DMS79 (cell line): ENCODE data around the gene ATG7.
"Not testable (repeated sequence)": the region's sequence is repeated elsewhere in the genome, so short reads cannot be mapped to it uniquely, and the experiment has no call there.

ENCODE experiments used
- DNase-seq: peaks from one replicate; lab custom pipeline; 2025; lab: John Stamatoyannopoulos, UW

ATG7 gene

DNA sequence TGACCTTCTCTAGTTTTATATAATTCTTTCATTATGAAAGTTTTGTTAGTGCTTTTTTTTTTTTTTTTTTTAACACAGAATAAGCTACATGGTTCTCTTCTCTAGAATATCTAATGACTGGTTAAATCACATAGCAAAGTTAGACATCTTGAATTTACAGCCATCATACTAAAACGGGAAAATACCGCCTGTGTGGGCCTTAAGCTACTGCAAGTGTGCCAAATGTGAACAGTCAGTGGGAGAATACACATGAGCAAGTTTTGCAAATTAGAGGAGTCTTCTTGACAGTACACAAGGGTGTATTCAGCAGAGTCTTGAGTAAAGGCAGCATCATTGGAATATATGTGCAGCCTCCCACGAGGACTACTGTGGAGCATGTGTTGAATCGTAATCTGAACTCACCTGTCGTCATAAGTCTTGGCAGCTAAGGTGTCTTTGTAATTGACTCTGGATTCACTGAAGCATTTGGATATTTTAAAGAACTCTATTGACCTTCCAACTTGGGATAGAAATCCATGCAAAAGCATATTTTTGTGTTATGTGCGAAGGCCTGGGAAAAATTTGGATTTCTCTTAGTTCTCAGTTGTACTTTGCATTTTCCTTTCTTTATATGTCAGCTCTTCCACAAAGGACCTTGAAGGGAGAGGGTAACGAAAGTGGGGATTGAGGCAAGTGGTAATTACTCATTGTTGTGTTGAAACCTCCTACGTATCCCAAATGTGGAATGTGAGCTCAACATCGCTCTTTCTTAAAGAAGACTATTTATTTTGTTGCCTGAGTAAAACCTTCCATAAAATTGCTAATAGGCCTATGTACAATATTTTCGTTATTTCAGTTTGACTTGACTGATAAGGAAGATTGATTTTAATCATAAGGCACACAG lies 117.4 kb downstream of the ATG7 start:
- DNase-seq: no peak

DNA sequence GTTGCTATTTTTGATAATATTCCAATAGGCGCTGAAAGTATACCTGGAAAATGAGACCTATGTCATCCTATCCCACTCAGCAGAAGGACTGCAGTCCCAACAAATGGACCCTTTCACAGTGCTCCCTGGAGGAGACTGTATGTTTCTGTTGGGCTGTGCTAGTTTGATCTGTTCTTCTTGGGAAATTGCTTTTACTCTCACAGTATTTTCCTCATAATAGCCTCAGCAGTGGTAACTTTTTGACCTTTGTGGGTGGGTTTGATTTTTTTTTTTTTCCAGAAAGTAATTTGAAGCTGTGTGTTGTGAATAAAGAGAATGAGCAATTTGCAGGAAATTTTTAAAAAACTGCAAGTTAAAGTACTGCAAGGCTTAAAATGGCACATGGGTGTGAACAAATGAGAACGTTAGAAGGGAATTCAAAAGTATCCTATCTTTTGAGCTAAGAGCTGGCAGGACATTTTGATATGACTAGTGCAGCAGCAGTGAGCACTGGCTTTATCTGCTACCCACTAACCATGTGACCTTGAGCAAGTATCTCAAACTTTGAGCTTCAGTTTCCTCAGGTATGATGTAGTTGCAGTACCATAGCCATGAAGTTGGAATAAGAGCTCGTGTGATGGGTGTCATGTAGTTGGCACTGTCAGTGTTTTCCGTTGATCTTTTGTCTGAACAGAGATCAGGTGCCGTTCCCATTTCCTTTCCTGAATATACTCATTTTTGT lies 118.4 kb downstream of the ATG7 start:
- DNase-seq: no peak

DNA sequence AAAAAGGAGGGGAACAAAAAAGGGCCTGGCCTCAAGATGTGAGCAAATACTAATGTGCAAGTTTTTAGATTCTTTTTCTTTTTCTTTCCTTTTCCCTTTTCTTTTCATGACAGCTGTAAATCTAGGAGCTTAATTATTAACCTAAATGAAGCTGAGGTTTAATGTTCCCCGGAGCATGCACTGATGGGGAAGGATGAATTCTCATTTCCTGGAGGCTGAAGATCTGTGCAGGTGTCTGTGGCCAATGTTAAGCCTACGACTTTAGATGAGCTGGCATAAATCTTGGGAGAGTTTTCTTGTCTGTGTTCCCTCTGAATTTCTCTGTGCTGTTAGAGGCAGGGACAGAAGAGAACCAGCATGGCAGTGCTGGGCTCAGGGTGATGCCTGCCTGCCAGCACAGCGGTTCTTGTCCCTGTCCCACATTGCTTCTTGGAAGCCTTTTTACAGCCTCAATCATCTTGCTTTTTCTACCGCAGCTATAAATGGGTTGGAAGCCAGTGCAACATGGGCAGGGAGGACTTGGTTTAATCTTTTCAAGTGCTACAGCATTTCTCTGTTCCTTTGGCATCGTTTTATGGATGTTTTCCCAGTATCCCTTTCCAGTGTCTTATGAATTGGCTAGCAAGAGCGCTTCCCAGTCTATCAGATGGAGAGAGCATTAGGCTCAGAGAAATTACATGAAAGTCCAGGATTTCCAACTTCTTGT lies 119.1 kb downstream of the ATG7 start:
- DNase-seq: no peak

DNA sequence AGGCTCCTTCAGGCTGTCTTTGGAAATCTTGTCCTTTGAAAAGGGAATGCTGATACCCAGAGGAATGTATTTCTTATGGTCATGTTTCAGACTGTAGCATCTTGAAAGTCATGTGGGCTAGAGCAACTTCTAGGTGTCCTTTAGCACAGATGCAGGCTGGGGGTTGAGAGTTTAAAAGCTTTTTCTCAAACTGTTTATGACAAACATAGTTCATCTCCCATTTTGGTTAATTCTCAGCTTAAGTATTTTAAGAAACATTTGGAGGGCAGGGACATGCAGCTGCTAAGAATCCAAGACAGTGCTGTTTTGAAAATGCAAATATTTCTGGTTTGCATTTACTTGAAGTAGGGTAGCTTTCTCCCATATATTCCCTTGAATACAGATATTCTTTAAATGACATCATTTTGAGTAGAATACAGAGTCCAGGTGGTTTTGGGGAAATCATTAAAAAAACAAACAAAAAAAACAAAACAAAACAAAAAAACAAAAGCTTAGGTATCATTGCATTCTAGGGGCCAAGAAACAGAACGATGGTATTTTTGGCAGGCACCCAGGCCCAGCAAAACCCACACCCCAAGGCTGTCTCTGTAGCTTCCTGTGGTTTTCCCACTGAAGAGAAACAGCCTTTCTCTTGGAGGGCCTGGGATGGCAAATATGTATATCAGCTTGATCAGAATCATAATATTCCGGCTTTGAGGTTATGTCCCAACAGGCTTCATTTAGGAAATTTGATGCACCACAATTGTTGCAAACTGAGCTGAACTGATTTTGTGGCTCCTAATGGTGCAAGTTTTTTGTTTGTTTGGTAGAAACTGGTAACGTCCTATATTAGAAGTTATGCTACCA lies 120.0 kb downstream of the ATG7 start:
- no peak for DNase-seq

DNA sequence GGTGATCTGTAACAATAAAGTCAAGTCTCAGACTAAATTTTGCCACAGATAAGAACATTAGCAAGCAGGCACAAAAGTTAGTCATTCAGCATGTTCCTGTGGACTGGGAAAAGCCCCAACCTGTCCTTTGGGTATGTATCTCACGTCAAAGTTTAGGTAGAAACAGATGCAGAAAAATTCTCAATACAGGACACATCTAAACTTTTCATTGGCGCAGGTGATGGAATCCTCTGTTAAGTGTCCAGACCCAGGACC lies 120.6 kb downstream of the ATG7 start:
- DNase-seq: no peak

DNA sequence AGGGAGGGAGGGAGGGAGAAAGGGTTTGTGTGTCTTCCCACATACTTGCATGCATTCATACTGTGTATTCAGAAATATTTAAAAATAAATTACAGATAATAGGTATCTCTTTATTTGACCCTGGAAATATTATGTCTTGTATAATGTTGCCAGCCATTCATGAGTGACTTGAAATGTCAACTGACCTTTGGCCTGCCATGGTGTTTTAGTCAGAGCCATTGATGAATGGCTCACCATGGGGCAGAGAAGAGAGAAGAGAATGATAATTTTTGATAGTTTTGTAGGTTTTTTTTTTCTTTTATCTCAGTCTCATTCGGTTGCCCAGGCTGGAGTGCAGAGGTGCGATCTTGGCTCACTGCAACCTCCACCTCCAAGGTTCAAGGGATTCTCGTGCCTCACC lies 121.2 kb downstream of the ATG7 start:
- DNase-seq: no peak

DNA sequence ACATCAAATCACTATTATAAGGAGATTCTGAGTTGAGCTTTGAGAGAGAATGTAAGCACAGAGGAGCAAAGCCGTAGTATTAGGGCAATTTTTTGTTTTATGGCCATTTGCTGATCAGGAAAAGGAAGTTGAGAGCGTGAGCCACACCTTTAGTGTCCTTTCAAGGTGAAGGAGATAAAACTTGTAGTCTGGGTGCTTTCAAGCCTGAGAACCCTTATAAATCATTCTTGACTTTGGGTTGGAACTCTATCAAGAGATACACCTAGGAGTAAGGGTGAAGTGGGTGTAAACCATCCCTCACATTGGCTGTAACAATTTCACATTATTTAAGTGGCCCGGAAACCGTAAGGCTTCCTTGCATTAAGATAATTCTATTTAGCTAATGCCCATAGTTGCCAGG lies 122.2 kb downstream of the ATG7 start:
- DNase-seq: no peak

DNA sequence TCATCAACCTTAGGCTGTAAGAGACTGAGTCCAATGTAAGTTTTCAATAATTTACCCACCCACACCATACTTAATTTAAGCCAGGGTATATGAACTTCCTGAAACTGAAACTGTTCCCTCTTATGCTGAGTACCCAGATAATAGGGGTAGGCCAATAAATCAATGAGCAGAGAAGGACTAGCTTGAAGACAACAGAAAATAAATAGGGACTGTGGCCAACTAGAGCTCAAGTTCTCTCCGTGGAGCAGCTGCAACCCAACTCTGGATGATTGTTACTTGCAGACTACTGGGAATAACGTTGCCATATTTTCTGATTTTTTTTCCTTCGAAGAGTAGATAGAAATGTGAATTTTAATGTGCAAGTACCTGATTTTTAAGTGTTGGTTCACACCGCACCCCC lies 128.0 kb downstream of the ATG7 start:
- DNase-seq: no peak

DNA sequence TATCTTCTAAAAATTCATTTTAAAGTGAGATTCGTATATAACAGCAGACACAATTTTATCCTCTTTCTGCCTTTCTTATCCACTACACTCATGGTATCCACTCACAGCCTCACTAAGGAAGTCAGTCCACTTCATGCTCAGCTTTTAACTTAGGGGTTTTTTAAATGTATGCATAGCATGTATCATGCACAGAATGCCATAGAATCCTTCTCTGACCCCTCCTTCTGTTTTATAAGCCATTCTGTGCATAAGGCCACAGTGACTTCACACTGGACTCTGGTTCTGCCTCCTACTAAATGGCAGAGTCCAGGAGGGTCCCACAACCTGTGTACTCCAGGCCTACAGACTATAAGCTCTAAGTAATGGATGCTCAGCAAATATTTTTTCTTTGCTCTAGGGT lies 129.2 kb downstream of the ATG7 start:
- DNase-seq: no peak

DNA sequence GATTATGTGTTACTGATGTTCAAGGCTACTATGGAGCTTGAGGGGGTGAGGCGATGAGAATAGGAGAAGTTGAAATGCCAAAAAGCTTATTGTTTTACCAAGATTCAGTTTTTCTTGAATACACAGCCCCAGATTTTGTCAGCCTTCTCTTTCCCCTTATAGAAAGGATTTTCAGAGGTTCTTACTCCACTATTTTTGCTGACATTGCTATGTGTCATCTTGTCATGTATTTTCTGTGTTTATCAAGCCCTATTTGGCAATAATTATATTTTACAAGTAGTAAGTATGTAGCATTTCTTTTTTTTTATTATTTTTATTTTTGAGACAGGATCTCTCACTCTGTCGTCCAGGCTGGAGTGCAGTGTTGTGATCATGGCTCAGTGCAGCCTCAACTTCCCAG lies 133.1 kb downstream of the ATG7 start:
- no peak for DNase-seq

DNA sequence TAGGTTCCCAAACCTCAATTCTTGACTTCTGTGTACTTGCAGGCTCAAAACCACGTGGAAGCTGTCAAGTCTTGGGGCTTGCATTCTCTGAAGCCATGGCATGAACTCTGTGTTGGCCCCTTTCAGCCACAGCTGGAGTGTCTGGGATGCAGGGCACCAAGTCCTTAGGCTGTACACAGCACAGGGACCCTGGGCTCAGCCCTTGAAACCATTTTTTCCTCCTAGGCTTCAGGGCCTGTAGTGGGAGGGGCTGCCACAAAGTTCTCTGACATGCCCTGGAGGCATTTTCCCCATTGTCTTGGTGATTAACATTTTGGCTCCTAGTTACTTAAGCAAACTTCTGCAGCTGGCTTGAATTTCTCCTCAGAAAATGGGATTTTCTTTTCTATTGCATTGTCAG lies 135.4 kb downstream of the ATG7 start:
- DNase-seq: no peak

DNA sequence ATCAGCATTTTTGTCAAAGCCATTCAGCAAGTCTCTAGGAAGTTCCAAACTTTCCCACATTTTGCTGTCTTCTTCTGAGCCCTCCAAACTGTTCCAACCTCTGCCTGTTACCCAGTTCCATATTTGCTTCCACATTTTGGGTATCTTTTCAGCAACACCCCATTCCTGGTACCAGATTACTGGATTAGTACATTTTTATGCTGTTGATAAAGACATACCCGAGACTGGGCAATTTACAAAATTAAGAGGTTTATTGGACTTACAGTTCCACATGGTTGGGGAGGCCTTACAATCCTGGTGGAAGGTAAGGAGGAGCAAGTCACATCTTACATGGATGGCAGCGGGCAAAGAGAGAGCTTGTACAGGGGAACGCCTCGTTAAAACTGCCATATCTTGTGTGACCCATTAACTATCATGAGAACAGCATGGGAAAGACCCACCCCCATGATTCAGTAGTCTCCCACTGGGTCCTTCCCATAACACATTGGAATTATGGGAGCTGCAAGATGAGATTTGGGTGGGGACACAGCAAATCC lies 136.2 kb downstream of the ATG7 start:
- not testable (repeated sequence) for DNase-seq

DNA sequence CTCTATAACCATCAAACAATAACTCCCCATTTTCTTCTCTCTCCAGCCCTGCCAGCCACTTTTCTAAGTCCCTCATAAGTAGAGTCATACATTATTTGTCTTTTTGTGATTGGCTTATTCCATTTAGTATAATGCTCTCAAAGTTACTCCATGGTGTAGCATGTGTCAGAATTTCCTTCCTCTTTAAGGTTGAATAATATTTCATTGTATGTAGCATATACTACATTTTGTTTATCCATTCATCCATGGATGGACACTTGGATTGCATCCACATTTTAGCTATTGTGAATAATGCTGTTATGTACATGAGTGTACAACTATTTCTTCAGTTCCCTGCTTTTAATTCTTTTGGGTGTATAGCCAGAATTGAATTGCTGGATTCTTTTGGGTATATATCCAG lies 138.4 kb downstream of the ATG7 start:
- DNase-seq: no peak

DNA sequence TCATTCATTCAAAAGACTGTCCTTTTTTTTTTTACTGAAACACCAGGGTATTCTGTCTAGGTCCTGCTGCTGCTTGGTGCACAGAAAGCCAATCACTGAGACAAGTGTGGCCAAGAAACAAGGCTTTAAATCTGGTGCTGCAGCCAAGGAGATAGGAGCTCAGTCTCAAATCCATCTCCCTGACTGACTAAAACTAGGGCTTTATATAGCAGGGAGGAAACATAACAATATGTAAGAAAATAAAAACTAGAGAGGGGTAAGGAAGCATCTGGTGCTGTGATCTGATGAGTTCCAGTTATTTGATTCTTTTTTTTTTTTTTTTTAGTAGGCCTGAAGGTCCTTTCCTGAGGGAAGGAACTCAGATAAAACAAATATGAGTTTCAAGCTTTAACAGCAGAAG lies 139.8 kb downstream of the ATG7 start:
- no peak for DNase-seq

DNA sequence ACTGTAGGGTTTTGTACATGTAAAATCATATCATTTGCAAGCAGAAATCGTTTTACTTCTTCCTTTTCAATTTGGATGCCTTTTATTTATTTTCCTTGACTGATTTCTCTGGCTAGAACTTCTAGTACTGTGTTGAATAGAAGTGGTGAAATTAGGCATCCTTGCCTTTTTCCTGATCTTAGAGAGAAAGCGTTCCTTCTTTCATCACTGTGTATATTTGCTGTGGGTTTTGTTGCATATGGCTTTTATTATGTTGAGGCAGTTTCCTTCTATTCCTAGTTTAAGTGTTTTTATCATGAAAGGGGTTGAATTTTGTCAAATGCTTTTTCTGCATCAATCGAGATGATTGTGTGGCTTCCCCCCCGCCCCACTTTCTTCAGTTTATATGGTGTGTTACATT lies 140.9 kb downstream of the ATG7 start:
- DNase-seq: no peak

DNA sequence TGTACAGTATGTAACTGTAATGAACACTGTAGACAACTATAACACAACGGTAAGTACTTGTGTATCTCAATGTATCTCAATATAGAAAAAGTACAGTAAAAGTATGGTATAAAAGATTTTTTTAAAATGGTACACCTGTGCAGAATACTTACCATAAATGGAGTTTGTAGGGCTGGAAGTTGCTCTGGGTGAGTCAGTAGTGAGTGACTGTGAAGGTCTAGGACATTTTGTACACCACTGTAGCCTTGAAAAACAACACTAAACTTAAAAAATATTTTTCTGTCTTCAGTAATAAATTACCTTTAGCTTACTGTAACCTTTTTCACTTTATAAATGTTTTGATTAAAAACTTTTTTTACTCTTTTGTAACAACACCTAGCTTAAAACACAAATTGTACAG lies 142.9 kb downstream of the ATG7 start:
- no peak for DNase-seq

DNA sequence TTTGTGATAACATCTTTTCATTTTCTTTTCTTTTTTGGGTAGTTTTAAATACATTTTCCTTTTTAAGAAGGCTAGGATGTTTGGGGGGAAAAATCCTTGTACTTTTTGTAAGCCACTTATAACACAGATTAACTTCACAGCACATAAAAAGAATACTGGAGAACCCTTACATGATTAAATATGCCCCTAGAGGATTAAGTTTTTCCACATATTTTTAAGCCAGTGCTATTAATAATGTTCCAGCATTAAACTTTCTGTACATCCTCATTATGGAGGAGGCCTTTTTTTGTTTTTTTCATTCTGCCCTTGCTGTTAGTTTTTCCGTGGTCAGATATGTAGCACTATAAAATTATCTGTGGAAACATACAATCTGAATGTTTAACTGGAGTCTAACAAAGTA lies 147.9 kb downstream of the ATG7 start:
- no peak for DNase-seq

DNA sequence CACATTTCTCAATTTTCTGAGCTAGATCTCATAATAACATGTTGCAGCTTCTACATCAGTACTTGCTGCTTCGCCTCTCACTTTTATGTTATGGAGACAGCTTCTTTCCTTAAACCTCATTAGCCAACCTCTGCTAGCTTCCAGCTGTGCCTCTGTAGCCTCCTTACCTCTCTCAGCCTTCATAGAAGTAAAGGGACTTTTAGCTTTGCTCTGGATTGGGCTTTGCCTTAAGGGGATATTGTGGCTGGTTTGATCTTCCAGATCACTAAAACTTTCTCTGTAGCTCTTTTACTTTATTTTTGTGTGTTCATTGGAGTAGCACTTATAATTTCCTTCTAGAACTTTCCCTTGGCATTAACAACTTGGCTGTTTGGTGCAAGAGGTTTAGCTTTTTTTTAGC lies 150.1 kb downstream of the ATG7 start:
- no peak for DNase-seq

DNA sequence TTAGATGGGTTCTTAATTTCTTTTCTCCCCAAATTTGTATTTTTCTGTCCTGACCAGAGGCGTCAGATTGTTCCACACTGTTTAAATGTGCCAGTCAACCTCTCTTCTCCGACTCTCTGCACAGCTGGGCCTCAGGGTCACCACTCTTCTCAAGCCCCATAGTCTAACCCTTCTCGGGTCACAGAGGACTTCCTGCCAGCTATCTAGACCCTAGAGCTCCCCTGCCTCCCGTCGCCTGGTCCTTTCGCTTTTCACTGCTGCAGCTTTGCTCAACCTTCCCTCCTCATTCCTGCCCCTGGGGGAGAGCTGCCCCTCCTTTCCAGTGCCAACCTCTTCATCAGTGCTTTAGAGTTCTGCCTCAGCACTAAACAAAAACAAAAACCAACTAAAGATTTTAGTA lies 151.7 kb downstream of the ATG7 start:
- no peak for DNase-seq

DNA sequence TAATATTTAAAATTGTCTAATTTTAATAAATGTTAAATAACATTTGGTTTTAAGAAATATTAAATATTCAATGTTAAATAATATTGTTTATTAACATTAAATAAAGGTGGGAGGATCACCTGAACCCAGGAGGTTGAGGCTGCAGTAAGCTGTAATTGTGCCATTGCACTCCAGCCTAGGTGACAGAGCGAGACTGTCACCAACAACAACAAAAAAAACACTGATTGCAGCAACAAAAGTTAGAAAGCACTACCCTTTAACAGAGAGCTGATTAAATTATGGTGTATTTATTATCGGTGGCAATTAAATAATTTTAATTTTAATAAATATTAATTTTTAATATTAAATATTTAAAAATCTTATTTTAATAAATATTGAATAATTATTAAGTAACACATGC lies 152.1 kb downstream of the ATG7 start:
- DNase-seq: no peak

DNA sequence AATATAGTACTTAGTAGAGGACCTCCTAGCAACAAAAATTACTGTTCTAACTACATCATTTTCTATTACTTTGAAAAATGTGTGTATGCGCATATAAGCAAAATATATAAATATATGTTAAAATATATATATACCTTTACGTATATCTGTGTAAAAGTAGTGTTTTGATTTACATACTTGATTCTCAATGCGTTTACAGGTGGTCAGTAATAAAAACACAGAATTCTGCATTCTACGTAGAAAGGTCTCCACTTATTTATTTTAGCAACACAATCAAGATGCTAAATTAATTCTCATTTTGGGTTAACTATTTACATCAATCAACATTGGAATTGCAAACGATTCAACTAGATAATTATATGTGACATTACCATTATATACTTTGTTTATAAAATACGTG lies 158.0 kb downstream of the ATG7 start:
- DNase-seq: no peak

DNA sequence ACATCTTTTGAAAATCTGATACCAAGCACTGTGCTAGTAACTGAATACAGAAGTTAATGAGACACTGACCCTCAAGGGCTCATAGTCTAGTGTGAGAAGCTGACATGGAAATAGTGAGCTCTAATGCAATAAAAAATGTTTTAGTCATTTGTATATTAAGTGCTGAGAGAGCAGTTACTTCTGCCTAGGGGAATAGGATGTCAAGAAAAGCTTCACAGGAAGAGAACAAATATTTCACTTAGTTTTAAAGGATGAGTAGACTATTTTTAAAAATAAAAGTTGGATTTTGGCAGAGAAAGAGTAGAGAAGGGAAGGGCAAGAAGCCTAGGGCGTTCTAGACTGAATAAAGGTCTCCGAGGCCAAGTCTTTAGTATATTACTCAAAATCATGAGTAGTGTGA lies 158.4 kb downstream of the ATG7 start:
- no peak for DNase-seq
